VCaP (cell line): Measurements from ENCODE around the gene HSBP1L1.
A peak's percentile ranks its signal among the peaks of the same experiment; 100 is the strongest.

Source experiments
- H3K27ac ChIP-seq: fragments of 450-650 bp; 2 replicates; pipeline ENCODE4 v1.5.1; 2017
- TF ChIP-seq, protein P1 (sequence below): fragments of 450-650 bp; conservative IDR thresholded peaks from 2 replicates; pipeline ENCODE4 v1.5.1; 2017; ENCODE audit warnings: mild to moderate bottlenecking, moderate library complexity

The HSBP1L1 gene

DNA sequence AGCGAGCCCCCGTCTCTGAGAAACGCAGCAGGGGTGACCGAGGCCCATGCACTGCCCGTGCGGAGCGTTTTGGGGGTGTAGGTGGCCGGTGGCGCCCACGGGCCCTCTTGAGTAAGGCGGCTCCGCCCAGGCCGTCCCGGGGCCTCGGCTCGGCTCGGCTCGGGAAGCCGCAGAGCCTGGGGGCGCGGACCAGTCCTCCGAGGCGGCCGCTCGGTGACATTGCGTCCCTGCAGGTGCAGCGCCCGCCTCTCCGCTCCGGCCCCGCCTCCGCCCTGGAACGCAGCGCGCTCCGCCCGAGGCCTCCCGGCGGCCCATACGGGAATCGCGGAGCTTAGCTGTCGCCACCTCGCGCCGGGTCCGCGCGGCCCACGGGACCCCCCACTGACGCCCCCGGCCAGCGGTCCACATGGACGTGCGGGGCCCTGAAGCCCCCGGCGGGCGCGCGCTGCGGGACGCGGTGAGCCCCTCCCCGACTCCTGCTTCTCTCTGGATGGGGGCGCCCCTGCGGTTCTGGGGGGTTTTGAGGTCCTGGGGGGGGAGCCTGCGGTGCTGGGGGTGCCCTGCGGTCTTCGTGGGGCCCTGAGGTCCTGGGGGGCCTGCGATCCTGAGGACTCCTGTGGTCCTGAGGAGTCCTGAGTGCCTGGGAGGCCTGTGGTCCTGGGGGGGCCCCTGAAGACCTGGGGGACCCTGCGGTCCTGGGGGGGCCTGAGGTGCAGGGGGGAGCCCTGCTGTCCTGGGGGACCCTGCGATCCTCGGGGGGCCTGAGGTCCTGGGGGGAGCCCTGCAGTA is at the start of gene HSBP1L1:
Gene HSBP1L1 (plus strand): TSS at position 314 of the 789 bp plus-strand sequence. CDS start 93 bp downstream, at position 407.
- TF ChIP-seq, protein P1, sequence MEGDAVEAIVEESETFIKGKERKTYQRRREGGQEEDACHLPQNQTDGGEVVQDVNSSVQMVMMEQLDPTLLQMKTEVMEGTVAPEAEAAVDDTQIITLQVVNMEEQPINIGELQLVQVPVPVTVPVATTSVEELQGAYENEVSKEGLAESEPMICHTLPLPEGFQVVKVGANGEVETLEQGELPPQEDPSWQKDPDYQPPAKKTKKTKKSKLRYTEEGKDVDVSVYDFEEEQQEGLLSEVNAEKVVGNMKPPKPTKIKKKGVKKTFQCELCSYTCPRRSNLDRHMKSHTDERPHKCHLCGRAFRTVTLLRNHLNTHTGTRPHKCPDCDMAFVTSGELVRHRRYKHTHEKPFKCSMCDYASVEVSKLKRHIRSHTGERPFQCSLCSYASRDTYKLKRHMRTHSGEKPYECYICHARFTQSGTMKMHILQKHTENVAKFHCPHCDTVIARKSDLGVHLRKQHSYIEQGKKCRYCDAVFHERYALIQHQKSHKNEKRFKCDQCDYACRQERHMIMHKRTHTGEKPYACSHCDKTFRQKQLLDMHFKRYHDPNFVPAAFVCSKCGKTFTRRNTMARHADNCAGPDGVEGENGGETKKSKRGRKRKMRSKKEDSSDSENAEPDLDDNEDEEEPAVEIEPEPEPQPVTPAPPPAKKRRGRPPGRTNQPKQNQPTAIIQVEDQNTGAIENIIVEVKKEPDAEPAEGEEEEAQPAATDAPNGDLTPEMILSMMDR = peak; percentile 55
- peak within 1 kb of the TSS; percentile 95 for H3K27ac ChIP-seq

DNA sequence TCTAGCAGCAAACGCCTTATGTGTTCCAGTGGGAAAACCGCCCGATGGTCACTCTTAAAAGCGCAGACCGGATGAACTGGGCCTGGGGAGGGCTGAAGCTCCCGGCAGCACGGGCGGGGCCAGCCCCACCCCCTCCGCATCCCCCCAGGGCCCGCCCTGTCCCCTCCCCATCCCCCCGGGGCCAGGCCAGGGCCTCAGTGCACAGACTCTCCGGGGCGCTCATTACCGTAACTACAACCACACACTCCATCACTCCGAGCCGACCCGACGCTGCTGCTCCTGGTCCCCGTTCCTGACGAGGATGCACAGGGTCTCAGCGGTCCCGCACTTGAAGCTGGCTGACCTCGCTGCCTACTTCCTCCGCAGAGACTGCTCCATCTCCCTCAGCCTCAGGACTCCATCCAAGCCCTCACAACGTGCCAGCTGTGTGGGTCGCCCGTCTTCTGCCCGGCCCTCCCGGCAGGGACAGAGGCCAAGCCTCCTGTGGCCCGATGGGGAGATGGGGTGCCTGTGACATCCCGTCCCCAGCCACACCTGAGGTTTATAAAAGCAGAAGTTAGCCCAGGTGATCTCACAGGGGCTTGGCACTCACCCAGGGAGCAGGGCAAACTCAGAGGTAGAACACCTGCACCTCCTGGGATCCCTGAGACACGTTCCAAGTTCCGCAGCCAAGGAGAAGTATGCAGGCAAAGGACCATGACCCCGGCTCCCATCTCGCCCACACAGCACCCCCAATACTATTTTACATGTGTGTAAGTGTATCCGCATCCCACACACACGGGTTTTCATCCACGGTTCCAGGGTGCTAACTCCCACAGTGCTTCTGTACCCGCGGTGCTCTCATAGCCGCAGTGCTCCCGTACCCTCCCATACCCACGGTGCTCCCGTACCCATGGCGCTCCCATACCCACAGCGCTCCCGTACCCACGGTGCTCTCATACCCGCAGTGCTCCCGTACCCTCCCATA is 49.0 kb upstream of the HSBP1L1 start:
- no peak overlapping the region for H3K27ac ChIP-seq
- TF ChIP-seq, protein P1 = no peak

DNA sequence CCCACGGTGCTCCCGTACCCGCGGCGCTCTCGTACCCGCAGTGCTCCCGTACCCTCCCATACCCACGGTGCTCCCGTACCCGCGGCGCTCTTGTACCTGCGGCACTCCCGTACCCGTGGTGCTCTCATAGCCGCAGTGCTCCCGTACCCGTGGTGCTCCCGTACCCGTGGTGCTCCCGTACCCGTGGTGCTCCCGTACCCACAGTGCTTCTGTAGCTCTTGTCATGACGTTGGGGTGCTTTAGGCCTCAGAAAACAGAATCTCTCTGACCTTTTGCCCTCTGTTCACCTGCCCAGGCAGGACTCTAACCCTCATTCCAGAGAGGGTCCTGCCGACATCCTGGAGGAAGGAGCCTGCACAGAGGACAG is 48.3 kb upstream of the HSBP1L1 start:
- no peak overlapping the region for H3K27ac ChIP-seq
- TF ChIP-seq, protein P1 = no peak

DNA sequence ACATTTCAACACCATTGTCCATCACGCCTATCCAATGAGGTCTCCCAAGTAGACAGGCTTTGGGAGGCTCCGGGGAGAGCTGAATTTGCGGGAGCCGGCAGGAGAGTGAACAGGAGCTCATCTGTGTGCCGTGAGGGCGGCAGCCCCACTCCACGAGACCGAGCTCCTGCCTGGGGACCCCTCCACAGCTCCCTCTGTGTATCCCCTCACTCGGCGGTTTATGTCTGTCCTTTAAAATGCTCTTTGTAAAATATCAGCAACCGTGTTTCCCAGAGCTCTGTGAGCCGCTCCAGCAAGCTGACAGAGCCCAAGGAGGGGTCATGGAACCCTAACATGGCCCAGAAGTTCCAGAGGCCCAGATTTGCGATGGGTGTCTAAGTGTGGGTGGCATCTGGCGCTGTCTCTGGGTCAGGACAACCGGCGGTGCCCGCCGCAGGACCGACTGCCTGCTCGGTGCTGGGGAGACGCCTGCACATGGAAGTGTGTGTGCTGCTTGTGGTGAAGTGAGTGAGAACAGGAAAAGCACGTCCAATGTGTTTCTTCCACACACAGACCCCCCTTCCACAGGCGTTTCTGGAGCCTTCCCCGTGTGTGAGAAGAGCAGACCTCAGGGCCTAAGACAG is 47.8 kb upstream of the HSBP1L1 start:
- no peak overlapping the region for H3K27ac ChIP-seq
- TF ChIP-seq, protein P1 = no peak

DNA sequence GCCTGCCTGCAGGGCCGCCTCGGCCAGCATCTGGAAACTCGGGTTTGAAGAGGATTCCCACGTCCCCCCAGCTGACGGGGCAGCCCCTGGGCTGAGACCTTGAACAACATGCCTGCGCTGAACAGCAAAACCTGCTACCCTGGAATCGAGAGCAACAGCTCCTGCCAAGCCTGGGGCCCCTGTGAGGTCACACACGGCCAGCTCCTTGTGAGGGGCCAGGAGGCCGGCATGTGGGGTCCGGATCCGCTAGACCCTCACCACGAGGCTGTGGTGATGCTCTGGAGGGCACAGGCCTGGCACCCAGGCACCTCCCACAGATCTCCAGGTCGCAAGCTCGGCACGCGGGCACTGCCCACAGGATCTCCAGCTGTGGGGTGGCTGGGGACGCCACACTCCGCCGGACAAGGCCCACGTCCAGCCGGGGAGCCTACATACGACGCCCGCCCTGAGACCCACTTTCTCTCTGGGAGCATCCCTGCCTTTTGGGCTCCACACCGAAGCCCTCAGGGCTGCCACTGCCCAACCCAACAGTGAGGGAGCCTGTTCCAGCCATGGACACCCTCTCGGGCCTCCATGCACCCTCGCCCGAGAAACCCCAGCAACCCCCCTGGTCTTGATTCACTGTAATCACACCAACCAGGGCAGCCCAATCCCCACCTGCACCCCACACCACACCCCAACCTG is 47.1 kb upstream of the HSBP1L1 start:
- TF ChIP-seq, protein P1 = no peak
- no peak overlapping the region for H3K27ac ChIP-seq

DNA sequence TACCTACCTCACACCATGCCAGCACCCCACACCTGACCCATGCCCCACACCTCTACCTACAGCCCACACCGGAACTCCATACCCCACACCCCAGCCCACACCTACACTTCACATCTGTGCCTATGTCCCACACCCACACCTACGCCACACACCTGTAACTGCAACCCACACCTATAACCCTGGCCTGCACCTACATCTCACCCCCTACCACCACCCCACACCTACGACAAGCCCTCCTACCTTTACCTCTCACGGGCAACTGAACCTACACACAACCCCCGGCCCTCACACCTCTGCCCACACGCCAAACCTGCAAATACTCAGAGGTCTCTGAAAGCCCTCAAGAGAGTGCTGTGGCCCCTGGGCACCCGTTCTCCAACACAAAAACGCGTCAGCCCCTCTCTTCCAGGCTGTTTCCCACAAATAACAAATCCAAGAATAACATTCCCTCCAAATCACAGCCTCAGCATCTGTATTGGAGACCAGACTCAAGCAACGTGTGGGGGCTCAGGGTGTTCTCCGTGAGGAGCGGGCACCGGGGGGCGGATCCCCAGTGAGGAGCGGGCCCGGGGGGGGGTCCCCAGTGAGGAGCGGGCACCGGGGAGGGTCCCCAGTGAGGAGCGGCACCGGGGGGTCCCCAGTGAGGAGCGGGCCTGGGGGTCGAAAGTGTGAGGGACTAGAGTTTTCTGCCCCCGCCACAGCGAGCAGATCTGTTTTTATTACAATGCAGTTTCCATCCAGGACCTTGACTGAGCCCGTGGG is 46.4 kb upstream of the HSBP1L1 start:
- H3K27ac ChIP-seq = no peak overlapping the region
- TF ChIP-seq, protein P1 = no peak
